ENCODE data around the gene SERPINB5.

DNA sequence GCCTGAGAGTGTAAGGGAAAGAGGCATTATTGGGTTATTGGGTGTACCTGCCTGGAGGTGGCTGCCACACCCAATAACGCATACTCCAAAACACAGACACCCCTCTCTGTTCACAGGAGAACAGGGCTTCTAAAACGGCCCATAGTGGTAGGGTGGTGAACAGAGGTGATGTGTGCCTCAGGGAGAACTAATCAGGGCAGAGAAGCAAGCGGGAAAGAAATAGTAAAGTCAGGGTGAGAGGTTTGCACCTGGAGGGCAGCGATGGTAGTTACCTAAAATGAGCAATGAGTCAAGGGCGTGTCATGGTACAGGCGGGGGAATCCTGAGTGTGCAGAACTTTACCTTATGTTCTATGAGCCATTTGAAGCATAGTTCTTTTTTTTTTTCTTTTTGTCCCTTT is 32.9 kb upstream of the SERPINB5 start:
- no peak for TF ChIP-seq POLR2AphosphoS5 (IDR thresholded peaks at IDR 0.05; ENCODE audit: low read depth, low read length)
- TF ChIP-seq POLR2A (IDR thresholded peaks at IDR 0.05; ENCODE audit: low read depth, low read length) = no peak
- no peak for TF ChIP-seq SPI1 (IDR thresholded peaks at IDR 0.05; ENCODE audit: low read depth, low read length)
- no peak for TF ChIP-seq PAX5 (IDR thresholded peaks at IDR 0.05; ENCODE audit: insufficient read depth, low read length, severe bottlenecking)

Data from GM12891 (cell line).